Suppressor macrophage treated with lipopolysaccharide for 4 hours (primary cell): ENCODE data around the gene RTN4RL2.
A peak's percentile ranks its signal among the peaks of the same experiment; 100 is the strongest.
"Not testable (repeated sequence)": the region's sequence is repeated elsewhere in the genome, so short reads cannot be mapped to it uniquely, and the experiment has no call there.

ENCODE experiments used
- DNase-seq: peaks from one replicate; pipeline ENCODE4 v3.0.0-alpha.2; 2020

The RTN4RL2 gene

DNA sequence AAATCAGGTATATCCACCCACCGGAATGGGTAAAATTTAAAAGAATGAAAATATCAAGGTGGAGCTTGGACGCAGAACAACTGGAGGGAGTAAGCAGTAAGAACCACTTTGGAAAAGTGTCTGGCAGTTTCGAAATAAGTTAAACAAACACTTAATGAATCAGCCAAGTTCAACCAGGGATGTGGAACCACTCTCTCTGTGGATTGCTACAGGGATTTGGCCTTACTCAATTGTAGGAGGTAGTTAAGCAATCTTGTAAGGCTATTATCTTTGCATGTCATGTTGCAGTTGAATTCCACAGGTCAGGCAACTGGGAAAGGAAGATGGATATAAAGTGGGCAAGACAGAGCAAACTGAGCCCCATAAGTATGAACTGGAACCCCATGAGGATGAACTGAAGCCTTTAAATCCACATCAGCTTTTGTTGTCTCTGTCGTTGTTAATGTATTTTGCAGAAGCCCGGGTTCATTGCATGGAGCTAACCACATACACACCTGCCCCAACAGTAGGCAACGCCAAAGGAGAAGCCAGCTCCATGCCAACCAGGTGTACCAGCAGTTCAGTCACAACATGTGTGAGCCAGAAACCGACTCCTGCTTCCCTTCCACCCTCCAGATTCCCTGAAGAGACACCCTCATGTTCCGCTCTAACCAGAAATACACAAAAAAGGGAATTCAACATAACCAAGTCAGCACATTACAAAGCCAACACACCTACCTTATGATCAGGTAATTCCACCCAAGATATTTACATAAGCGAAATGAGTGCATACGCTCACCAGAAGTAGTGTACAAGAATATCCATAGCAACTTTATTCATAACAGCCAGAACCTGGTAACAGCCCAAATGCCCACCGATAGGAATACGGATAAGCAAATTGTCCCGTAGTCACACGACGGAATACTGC, 25.4 kb upstream of the RTN4RL2 start:
- peak; percentile 93 for DNase-seq

DNA sequence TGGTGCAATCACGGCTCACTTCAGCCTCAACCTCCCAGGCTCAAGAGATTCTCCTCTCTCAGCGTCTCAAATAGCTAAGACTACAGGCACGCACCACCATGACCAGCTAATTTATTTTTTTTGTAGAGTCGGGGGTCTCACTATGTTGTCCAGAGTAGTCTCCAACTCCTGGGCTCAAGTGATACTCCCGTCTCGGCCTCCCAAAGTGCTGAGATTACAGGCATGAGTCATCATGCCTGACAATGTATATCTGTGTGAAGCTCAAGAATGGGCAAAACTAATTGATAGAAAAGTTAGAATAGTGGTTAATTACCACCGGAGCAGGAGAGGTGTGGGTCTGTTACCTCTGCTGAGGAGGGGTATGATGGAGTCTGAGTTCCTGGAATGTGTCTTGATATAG, 24.3 kb upstream of the RTN4RL2 start:
- DNase-seq, result no peak

DNA sequence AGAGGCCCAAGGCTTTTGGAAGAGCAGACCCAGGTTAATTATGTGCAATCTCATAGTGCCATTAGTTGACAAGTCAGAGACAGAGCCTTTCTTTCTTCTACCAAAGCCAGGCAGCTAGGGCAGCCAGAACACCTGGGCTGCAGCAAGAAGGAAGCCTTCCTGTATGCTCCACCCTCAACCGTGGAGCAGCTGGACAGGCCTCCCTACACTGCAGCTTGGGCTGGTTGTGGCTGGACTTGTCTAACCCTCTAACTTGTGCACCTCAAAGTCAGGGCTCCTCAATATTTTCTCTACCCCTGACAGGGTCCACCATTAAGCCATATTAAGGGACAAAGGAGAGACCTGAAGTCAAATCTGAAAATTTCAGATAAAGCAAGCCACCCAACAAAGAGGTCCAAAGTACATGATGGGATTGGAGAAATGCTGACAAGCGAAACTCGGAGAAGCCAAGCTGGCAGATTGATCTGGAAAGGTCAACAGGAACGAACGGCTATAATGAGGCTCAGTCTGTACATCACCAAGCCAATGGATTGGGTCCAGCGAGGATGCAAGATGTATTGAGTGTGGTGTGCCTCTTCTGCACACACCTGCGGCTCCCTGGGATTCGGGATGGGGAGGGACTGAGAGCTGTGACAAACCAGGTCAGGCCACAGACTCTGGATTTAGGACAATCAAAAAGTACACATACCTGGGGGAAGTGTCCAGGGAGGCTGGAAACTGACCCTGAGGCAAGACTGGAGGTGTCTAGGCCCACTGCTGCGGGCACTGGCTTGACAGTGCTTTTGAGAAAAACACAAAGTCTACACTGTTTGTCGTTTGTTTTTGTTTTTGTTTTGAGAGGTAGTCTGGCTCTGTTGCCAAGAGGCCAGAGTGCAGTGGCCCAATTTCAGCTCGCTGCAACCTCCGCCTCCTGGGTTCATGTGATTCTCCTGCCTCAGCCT, 21.7 kb upstream of the RTN4RL2 start:
- no peak for DNase-seq

DNA sequence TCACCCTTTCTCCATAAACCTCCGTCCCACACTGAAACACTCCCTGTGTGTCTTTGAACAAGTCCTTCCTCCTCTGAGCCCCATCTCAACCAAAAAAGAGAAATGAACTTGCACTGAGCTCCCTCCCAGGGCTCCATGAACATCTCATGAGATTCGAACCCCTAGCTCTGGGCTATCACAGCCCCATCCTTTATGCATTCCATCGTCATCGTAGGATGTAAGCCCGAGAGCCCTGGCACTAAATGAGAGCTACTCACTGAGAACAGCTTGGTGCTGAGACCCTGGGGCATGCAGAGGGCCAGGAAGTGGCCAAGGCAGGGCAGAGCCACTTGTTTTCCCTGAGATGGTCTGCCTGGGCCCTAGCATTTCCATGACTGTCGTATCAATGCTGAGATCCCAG, 20.5 kb upstream of the RTN4RL2 start:
- no peak for DNase-seq

DNA sequence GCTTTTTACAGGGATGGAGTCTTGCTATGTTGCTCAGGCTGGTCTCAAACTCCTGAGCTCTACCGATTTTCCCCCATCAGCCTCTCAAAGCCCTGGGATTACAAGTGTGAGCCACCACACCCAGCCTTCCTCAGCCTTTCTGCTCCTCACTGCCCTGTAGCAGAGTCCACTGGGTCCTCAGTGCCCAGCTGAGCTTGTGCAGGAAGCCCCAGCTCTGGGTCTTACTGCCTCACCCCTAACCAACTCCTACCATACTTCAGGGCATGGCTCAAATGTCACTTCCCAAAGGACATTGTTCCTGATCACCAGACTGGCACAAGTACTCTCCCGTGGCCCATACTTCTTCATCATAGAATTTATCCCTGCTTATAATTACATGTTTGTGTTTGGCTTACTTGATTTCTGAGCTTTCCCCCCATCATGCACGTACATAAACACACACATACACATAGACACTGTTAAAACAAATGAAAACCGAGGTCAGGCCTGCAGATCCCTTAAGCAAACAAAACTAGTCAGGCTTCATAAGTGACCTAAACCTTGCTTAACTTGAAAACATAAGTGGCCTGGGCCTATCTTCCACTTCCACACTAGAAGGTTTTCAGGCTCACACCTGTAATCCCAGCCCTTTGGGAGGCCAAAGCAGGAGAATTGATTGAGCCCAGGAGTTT, 19.4 kb upstream of the RTN4RL2 start:
- no peak for DNase-seq

DNA sequence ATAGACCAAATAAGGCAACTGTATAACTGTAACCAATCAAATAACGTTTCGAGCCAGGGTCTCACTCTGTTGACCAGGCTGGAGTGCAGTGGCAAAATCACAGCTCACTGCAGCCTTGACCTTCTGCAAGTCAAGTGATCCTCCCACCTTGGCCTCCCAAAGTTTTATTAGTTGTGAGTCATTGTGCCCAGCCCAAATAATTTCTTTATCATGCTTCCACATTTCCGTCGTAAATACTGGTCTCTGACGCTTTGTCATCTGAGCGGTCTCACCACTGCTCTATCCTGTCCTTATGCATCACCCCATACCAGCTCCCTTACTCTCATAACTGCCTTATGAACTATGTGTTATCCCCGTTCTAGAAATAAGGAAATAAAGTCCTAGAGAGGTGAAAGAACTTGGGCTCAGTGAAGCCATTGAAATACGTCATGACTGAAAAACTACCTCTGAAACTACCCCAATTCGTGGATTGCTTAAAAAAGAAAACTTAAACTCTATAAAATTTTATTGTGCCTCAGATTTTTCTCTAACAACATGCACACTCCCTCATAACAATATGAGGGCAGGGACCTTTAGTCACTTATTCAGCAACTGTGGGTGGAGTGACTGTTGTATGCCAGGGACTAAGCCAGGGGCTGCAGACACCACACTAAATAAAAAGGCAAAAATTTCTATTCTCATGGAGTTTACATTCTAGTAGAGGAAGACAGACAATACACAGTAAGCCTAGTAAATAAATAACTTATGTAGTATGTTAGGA, 15.8 kb upstream of the RTN4RL2 start:
- DNase-seq, result peak; percentile 78

DNA sequence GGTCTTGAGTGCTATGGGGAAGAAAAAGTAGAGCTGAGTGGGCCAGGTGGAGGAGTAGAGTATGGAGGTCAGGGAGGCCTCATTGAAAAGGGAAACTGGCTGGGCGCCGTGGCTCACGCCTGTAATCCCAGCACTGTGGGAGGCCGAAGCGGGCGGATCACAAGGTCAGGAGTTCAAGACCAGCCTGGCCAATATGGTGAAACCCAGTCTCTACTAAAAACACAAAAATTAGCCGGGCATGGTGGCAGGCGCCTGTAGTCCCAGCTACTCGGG, 15.3 kb upstream of the RTN4RL2 start:
- DNase-seq, result not testable (repeated sequence)

DNA sequence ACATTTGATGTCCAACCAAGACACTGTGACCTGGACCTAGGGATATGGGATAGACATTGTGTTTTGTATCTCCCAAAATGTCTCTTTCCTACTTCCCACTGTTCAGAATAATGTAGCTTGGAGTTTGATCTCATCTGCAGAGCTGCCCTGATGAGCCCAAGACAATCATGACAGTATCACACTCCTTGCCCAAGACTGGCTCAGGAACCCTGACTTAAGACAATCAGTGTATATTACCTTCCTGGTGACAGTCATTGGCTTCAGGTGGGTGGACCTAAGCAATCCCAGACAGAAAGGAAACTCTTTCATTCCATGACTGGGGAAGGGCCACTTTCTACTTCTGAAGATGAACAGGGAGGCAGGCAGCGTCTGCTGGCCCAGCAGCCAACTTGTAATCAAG, 14.3 kb upstream of the RTN4RL2 start:
- DNase-seq, result no peak

DNA sequence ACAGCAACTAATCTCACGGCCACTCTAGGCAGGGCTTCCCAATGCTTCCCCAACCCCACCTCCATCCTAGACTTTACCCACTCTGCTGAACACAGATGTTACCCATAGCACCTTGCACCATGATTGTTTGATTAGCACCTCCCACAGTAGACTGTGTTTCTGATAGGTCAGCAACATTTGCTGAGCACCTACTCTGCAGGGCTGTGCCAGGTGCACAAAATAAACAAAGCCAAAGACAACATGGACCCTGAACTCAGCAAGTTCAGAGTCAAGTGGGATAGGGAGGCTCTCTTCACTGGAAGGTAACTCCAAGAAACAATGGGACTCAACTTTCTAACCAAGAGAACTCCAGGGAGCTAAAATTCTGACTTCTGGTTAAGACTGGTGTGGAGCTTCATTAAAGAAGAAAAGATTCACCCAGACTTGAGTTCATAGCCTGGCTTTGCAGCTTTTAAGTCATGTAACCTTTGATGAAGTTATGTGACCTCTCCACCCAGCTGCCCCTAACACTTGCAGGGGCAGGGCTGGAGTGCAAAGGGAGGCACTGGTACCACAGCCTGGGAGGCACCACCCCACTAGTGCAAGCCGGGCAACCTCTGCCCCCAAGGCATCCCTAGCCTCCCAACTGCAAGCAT, 6.7 kb upstream of the RTN4RL2 start:
- DNase-seq, result no peak

DNA sequence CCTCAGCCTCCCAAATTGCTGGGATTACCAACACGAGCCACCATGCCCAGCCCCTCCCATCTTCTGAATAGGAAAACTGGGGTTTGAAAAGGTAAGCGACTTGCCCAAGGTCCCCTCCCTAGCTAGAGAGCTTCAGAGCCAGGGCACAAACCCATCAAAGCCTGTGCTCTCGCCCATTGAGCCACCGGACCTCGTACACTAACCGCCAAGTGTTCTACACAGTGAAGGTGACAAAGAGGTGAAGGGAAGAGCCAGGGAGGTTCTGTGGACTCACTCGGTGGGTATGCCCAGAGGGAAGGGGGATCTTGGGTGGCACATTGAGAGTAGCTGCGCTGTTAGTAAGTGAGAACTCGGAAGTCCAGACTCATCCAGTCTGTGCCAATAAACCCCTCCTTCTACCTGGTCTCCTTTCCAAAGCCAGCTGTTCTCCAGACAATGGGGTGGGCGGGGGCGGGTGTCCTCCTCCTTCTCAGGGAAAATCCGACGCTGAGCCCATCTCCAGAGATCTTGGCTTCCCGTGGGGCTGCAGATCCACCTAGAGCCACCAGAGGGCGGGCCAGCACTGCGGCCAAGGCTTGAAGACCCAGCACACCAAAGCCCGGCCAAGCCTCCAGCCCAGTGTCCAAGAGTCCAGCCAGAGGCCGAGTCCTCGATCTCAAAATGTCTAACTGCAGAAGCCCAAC, 3.2 kb upstream of the RTN4RL2 start:
- DNase-seq, result peak; percentile 93

DNA sequence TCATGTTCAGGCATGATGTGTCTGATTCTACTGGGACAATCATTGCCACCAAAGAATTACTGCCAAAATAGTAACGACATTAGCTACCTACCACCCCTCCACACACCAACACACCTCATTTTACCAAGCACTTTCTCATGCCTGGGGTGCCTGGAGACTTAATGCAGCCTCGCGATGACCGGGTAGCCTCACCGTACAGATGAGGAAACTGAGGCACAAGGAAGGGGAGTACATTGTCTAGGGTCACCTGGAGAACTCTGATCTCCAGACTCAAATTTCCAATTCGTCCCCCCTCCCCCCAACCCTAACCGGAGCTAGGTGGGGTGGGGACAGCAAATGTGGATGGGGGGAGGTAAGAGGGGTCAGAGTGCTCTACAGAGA, 2.7 kb upstream of the RTN4RL2 start:
- DNase-seq, result no peak

DNA sequence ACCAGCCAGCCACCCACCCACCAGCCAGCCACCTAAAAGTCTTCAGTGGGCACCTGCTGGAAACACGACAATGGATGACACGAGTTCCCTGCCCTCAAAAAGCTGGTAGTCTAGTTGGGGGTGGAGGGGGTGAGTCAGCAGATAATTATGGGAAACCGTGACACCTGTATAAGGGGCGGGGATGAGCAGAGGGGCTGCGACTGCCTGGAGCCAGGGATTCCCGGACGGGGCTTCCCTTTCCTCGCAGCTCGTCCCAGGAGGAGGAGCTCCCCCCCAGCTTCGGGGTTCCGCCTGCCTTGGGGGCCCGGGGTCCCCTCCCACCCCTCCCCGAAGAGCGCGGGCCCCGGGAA, 2.3 kb upstream of the RTN4RL2 start:
- DNase-seq, result no peak

DNA sequence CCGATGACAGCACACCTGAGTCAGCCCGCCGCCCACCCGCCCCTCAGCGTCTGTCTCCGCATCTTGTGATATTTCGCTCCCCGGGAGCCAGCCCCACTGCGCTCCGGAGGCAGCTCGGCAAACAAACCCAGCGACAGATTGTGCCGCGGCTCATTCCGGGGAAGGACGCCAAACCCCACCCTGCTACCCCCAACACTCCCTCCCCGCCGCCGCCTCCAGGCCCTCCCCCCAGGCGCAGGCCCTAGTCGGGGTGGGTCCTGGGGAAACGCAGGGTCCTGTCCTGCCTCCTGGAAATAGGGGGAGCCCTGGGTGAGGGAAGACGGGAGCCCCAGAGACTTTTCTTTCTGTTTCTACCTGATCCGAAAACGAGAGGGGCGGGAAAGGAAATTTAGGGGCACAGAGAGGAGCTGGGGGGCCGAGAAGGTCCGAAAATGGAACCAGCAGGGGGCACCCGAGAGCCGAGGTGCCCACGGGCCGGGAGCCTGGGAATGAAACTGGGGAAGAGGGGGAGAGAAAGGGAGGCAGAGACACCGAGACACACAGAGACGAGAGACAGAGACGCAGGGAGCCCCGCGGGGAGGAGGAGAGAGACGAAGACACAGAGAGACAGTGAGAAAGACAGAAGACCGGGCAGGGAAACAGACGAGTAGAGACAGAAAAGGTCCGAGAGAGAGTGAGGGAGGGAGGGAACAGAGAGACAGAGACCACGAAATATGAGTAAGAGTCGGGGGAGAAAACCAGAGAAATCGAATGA, 1.7 kb upstream of the RTN4RL2 start:
- peak; percentile 65 for DNase-seq

DNA sequence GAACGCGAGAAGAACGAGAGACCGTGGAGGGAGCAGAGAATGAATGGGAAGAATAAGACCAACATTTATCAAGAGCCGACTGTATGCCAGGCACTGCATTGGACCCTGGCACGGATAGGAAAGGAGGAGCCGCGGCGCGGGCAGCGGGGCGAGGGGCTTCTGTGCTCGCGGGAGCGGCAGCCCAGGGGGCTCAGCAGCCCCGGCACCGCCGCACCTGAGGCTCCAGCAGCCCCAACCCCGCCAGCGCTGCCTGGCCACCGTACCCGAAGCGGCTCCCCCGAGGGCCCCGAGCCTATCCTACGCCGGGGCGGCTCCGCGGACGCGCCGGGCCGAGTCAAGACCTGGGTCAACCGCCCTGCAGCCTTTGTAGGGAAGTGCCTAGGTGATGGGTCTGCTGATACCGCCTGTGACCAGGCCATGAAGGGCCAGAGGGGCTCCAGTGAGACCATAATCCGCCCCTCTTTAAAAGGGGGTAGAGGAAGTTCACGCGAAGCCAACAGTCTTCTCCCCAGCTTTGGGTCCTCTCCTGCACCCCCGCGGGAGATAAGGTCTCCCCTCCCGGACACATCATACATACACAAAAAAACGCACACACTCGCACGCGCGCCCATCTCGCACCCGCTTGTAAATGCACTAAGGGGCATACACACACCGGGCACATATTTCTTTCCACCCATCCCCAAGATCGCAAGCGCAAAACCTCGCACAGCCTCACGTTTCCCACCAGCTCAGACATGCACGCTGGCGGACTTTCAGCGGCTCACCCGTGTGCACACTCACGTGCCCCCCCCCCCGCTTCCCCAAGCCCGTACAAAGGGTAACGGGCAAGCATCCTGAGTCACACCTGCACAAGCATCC, 935 bp upstream of the RTN4RL2 start:
- no peak for DNase-seq

DNA sequence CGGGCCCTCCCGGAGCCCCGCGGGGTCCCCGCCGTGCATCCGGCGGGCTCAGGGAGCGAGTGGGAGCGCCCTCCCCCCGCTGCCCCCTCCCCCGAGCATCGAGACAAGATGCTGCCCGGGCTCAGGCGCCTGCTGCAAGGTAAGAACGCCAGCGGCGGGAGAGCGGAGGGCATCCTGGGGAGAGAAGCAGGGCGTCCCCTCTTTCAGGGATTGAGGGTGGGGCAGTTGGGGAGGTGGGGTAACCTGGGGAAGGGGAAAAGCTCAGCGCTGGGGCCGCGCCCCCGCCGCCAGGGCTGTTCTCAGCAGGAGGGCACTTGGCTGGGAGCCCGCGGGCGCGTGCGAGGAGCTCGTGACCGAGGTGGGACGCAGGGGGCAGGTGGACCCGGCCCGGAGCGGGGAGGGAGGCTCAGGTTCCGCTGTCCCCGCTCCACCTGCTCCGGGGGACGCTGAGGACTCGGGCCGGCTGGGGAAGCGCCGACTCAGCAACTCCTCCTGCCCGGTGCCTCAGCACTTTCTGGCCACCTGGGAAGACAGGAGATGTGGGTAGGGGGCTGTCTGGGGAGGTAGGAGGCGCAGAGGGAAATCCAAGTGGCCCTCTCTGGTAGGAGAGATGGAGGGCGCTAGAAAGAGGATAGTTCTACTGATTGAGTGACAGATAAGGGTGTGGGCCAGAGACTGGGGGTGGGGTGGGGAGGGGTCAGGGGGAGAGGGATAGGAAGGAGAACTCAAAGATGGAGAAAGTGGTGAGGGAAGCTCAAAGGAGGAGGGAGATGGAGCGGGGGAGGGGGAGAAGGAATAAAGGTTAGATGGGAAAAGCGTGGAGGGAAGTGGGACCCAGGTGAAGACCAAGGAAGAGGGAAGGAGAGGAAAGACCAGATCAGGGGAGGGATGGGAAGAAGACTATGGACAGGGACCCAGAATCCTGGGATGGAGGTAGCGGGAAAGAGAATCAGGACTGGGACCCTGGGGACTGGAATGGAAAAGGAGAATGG, 726 bp downstream of the RTN4RL2 start:
- DNase-seq, result no peak

DNA sequence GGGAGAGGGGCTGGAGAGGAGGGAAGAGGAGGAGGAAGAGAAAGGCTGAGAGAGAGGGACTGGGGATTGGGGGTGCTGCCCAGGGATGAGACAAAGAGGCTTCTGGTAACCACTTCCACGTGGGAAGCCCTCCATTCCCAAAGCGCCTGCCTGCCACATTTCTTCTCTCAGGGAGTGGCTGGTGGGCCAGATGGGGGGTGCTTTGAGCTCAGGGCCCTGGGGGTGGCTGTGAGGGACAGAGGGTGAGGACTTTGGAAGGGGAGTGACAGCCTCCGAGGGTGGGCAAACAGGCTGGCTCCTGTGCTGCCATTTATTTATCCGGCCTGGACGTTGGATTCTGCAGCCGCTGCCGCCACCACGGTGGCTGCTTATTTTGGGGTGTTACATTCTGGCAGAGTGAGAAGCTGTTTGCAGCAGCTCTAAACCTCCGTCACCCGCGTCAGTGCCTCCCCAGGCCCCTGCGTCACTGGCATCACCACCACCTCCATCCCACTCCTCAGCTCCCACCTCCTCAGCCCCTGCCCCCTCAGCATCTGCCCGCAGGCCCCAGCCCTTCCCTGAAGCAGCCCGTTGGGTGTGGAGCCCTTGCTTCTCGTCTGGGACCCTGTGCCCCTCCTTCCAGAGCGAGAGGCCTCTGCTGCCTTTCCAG, 1.6 kb downstream of the RTN4RL2 start:
- no peak for DNase-seq

DNA sequence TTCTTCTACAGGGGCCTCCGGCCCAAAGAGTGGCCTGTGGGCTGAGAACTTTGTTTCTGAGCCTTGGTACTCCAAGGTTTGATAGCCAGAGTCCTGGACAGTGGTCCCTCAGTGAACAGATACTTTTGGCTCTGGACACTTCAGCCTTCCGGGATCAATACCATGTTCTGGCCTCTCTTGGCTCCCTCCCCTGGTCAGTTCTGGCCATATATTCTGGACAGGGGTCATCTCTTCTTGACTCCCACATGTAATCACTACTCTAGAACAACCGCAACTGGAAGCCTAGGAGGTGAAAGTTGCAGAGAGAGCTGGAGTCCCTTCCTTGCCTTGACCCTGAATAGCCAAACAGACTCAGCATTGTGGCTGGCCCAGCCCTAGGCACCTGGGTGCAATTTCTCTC, 2.3 kb downstream of the RTN4RL2 start:
- no peak for DNase-seq
